HG02678 (cell line): Measurements from ENCODE around the gene SLC2A4.
"Not testable (repeated sequence)": the region's sequence is repeated elsewhere in the genome, so short reads cannot be mapped to it uniquely, and the experiment has no call there.

Experiments
- ATAC-seq: cut with Tn5 transposase; IDR thresholded peaks from one replicate; pipeline ENCODE4 v1.9.1; 2021; ENCODE audit warnings: mild to moderate bottlenecking, moderate library complexity; ENCODE audit not compliant: unreplicated experiment

Gene SLC2A4

DNA sequence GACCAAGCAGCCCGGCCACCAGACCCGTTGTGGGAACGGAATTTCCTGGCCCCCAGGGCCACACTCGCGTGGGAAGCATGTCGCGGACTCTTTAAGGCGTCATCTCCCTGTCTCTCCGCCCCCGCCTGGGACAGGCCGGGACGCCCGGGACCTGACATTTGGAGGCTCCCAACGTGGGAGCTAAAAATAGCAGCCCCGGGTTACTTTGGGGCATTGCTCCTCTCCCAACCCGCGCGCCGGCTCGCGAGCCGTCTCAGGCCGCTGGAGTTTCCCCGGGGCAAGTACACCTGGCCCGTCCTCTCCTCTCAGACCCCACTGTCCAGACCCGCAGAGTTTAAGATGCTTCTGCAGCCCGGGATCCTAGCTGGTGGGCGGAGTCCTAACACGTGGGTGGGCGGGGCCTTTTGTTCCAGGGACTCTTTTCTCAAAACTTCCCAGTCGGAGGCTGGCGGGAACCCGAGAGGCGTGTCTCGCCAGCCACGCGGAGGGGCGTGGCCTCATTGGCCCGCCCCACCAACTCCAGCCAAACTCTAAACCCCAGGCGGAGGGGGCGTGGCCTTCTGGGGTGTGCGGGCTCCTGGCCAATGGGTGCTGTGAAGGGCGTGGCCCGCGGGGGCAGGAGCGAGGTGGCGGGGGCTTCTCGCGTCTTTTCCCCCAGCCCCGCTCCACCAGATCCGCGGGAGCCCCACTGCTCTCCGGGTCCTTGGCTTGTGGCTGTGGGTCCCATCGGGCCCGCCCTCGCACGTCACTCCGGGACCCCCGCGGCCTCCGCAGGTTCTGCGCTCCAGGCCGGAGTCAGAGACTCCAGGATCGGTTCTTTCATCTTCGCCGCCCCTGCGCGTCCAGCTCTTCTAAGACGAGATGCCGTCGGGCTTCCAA is at the start of gene SLC2A4:
Gene SLC2A4, plus strand, starts transcription at position 645 of the 879 bp plus-strand sequence. Its CDS starts 217 bp downstream, at position 862.
- ATAC-seq, result peak; percentile 66

GRCh38 chr17:7232114-7232513 is 49.4 kb upstream of the SLC2A4 start:
- ATAC-seq, result no peak

GRCh38 chr17:7233701-7234082 is 47.8 kb upstream of the SLC2A4 start:
- no peak for ATAC-seq

GRCh38 chr17:7234083-7234951 is 47.2 kb upstream of the SLC2A4 start, which contains the start of gene DVL2:
Gene DVL2 (minus strand): TSS chr17:7234517. CDS start chr17:7234262, 255 bp downstream.
- ATAC-seq, result peak; percentile 65

- ATAC-seq, result no peak
Observed at GRCh38 chr17:7235693-7236665, 45.5 kb upstream of the SLC2A4 start.

DNA sequence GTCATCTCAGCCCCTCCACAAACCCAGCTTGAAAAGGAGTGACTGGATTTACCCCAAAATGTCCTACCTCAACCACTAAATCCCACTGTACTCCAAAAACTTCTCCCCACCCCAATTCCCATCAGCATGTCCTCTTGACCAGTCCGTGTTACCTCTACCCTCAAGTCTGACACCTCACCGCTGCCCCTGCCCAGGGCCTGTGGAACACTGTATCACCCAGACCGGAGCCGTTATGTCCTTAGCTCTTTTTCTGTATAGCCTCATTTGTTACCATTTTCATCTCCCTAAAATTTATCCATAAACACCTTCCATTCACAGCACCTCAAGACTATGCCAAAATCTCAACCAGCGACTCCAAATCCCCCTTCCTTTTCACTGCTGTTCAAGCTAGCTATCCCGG is 44.7 kb upstream of the SLC2A4 start:
- ATAC-seq, result no peak

- ATAC-seq, result no peak
Observed at GRCh38 chr17:7237266-7237760, 44.2 kb upstream of the SLC2A4 start.

DNA sequence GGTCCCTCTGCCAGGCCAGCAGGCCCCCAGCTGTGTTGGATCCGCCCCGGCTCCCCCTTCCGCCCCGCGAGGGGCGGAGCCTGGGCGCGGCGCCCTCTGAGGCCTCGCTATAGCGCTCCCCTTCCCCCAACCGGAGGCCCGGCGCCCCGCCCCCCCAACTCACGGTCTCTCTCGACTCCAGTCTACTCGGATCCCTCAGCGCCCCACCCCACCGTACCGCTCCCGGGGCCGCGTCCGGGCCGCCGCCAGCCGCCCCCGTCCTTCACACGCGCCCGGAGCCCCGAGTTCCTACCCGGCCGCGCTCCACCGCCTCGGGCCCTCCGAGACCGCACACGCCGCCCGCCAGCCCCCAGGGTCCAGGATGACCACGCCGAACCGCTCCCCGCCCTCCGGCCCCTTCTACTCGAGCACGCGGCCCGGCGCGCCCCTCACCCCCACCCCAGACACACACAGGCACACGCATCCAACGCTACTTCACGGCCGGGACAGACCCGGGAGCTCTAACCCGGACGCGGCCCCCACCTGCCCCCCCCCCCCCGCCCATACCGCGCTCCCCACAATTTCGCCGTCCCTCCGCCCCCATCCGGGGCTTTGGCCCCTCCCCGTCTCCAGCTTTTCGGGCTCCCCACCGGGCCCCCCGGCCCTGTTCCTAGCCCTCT is 43.6 kb upstream of the SLC2A4 start:
- ATAC-seq, result no peak

DNA sequence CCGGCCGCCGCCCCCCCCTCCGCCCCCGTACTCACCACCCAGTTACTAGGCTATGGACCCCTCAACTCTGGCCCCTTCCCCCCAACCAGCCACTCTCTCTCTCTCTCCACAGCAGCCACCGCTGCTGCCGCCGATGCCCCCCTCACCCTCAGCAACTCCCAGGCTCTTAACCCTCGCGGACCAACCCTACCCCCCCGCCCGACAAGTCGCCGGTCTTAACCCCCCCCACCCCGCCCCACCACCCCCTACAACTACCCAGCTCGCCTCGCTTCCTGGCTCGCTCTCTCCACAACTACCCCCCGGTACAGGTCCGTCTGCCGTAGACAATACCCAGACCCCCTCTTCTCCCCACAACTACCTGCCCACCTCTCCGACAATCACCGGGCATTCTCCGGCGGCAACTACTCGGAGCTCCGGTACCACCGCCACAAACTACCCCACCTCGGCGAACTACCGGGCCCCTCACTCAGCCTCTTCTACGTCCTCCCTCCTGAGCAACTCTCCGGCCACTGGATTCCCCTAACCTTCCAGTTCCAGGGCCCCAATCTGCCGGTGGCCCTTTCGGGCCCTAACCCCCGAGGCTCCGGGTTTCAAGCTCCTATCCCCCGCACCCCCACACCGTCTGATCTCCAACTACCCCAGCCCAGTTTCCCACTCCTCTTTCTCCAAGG is 43.0 kb upstream of the SLC2A4 start:
- ATAC-seq, result no peak

GRCh38 chr17:7239091-7240027 is 42.2 kb upstream of the SLC2A4 start, which contains the start of gene PHF23:
Gene PHF23 (minus strand): TSS chr17:7239457. CDS start chr17:7239279, 178 bp downstream.
- ATAC-seq, result peak; percentile 59

DNA sequence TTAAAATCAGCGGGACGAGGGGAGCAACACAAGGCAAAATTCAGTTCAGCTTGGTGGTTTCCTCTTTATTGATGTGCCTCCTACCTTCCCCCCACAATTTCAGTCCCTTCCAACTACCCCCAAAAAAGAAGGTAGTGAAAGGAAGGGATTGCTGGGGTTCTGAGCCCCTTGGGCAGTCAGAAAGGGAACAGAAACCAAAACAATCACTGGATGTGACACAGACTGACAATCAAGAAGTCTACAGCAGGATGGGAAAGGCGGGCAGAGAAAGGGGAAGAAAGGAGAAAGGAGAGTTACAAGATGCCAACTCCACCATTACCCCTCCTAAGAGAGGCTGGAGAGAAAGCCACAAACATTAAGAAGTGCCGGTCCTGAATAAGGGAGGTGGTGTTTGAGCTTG is 41.1 kb upstream of the SLC2A4 start:
- no peak for ATAC-seq

GRCh38 chr17:7241090-7241733 is 40.3 kb upstream of the SLC2A4 start:
- ATAC-seq, result no peak

- peak; percentile 34 for ATAC-seq
Observed at GRCh38 chr17:7241783-7242716, 39.5 kb upstream of the SLC2A4 start, which contains the start of gene GABARAP. Gene GABARAP (minus strand): TSS chr17:7242449. CDS start chr17:7242330, 119 bp downstream.

- ATAC-seq, result peak; percentile 45
Observed at GRCh38 chr17:7242717-7243452, 38.6 kb upstream of the SLC2A4 start.

DNA sequence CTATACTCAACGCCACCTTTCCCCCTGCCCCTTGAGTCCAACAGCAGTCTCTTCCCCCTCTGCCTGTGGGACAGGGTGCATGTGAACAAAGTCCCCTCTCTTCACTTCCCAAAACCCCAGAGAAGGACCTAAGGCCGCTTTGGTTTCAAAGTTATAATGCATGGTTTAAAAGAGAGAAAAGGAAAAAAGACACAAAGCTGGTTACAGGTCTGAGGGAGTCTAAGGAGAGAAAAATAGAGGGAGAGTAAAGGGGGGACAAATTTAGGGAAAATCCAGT is 38.1 kb upstream of the SLC2A4 start:
- no peak for ATAC-seq

- ATAC-seq, result not testable (repeated sequence)
Observed at GRCh38 chr17:7243838-7244237, 37.7 kb upstream of the SLC2A4 start.
